ENCODE results near the gene METTL16. TPM values are rescaled to one million over a fixed set of nuclear protein-coding genes. Genes with fewer than 3 reads are reported as not detected.

The METTL16 gene
- total and polyA plus RNA-seq, 2 of the 8 experiments (the other 6 are each of a cell fraction or from before 2014, with no cell fraction given), result 22.8 to 59.4 TPM

- no peak for TF ChIP-seq ATF3 (IDR thresholded peaks at IDR 0.05; ENCODE audit: insufficient read depth, low read depth, low read length)
- no peak for TF ChIP-seq GTF2F1 (IDR thresholded peaks at IDR 0.05; ENCODE audit: borderline replicate concordance, low read depth, low read length)
- TF ChIP-seq CHD2 (IDR thresholded peaks at IDR 0.05; ENCODE audit: low read length), result no peak
- no peak for TF ChIP-seq PHF8 (conservative IDR thresholded peaks at IDR 0.05; ENCODE audit: low read depth, low read length)
- TF ChIP-seq SP1 (IDR thresholded peaks at IDR 0.05; ENCODE audit: low read depth, low read length), result no peak
- TF ChIP-seq NANOG (IDR thresholded peaks at IDR 0.05; ENCODE audit: insufficient read depth, low read depth, low read length, poor library complexity, severe bottlenecking), result no peak
These were observed 124.3 kb downstream of the METTL16 start (continued) for GRCh38 chr17:2387086-2388019.
